GM23338 (cell line): ENCODE results near the gene IGF1R. TPM values are rescaled to one million over a fixed set of nuclear protein-coding genes. Genes with fewer than 3 reads are reported as not detected.

Experiments
- CREB1 ChIP-seq: fragments of 250-450 bp; sonication (Bioruptor Pico); IDR thresholded peaks from 2 replicates; pipeline ENCODE4 v1.5.0; 2020; ENCODE audit warnings: low read depth, mild to moderate bottlenecking, moderate library complexity
- EZH2 ChIP-seq: fragments of 200-600 bp; sonication (generic); IDR thresholded peaks from one replicate; pipeline ENCODE4 v1.8.0; 2017; ENCODE audit warnings: antibody characterized with exemption, mild to moderate bottlenecking, low read depth; ENCODE audit not compliant: unreplicated experiment
- STAT1 ChIP-seq: IDR thresholded peaks from one replicate; pipeline ENCODE4 v1.6.1; 2016; ENCODE audit warnings: antibody characterized with exemption; ENCODE audit not compliant: unreplicated experiment
- ZNF114 ChIP-seq: fragments of 250-450 bp; sonication (Bioruptor Pico); IDR thresholded peaks from 2 replicates; pipeline ENCODE4 v1.5.0; 2020; ENCODE audit warnings: mild to moderate bottlenecking, moderate library complexity
- ZNF331 ChIP-seq: fragments of 250-450 bp; sonication (Bioruptor Pico); IDR thresholded peaks from 2 replicates; pipeline ENCODE4 v1.5.0; 2020; ENCODE audit warnings: low read depth, mild to moderate bottlenecking, moderate library complexity
- ZNF462 ChIP-seq: fragments of 250-450 bp; sonication (Bioruptor Pico); IDR thresholded peaks from 2 replicates; pipeline ENCODE4 v1.5.0; 2020; ENCODE audit warnings: mild to moderate bottlenecking, moderate library complexity
- polyA plus RNA-seq: library from polyadenylated mRNA; unstranded; fragments of >200 nt; fragmentation: Nextera tagmentation; extraction: Ambion mirVana; gene quantifications from 2 replicates; pipeline ENCODE4 v1.2.1, GENCODE V29; 2016
- total RNA-seq: library from RNA; depleted of rRNA; stranded (reverse); fragments of >200 nt; shearing (Covaris generic); gene quantifications from 2 replicates; pipeline ENCODE4 v1.2.3, GENCODE V29; 2014
- TF ChIP-seq, protein P1 (sequence below), 2 experiments: fragments of 200-600 bp in 1 of 2; sonication (generic) in 1 of 2; conservative IDR thresholded peaks; 2 replicates each; pipeline versions ENCODE4 v1.5.1 to v1.6.1; 2016 to 2017; ENCODE audit warnings: antibody characterized with exemption in 2 of 2, low read depth in 2 of 2, mild to moderate bottlenecking in 2 of 2, moderate library complexity in 1 of 2
- TF ChIP-seq, protein P2 (sequence below): IDR thresholded peaks from 2 replicates; pipeline ENCODE4 v1.6.1; 2016; ENCODE audit warnings: antibody characterized with exemption

Gene IGF1R
- total and polyA plus RNA-seq, 2 experiments from 2014 or later: 20.4 to 92.2 TPM

DNA sequence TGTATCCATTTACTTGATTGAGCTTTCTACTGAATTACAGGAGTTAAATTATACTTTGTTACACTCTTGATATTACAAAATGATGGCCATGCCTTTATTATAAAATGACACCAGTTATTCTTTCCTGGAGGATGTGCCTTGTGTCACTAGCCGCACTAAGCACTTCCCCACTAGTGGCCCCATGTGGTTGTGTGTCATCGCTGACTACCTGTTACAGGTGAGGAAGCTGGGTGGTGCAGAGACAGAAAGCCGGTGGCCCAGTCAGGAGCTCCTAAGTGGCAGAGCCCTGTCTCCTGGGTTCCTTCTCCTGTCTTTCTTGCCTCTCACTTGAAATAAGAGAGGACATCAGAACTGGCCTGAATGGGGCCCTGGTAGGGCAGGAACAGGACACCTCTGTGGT lies 96.8 kb downstream of the IGF1R start (continued):
- TF ChIP-seq ZNF462 (CRISPR knock-in tag) (no peak), ZNF114 (no peak), STAT1 (no peak), EZH2 (no peak), ZNF331 (no peak), CREB1 (CRISPR knock-in tag) (no peak)
- TF ChIP-seq, protein P1, sequence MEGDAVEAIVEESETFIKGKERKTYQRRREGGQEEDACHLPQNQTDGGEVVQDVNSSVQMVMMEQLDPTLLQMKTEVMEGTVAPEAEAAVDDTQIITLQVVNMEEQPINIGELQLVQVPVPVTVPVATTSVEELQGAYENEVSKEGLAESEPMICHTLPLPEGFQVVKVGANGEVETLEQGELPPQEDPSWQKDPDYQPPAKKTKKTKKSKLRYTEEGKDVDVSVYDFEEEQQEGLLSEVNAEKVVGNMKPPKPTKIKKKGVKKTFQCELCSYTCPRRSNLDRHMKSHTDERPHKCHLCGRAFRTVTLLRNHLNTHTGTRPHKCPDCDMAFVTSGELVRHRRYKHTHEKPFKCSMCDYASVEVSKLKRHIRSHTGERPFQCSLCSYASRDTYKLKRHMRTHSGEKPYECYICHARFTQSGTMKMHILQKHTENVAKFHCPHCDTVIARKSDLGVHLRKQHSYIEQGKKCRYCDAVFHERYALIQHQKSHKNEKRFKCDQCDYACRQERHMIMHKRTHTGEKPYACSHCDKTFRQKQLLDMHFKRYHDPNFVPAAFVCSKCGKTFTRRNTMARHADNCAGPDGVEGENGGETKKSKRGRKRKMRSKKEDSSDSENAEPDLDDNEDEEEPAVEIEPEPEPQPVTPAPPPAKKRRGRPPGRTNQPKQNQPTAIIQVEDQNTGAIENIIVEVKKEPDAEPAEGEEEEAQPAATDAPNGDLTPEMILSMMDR (conservative IDR thresholded peaks at IDR 0.05; ENCODE audit: low read depth in 2 of 2): no peak
- TF ChIP-seq, protein P2, sequence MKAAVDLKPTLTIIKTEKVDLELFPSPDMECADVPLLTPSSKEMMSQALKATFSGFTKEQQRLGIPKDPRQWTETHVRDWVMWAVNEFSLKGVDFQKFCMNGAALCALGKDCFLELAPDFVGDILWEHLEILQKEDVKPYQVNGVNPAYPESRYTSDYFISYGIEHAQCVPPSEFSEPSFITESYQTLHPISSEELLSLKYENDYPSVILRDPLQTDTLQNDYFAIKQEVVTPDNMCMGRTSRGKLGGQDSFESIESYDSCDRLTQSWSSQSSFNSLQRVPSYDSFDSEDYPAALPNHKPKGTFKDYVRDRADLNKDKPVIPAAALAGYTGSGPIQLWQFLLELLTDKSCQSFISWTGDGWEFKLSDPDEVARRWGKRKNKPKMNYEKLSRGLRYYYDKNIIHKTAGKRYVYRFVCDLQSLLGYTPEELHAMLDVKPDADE: no peak
